ENCODE data around the gene DMAC1.
A peak's percentile ranks its signal among the peaks of the same experiment; 100 is the strongest.

DMAC1 gene

DNA sequence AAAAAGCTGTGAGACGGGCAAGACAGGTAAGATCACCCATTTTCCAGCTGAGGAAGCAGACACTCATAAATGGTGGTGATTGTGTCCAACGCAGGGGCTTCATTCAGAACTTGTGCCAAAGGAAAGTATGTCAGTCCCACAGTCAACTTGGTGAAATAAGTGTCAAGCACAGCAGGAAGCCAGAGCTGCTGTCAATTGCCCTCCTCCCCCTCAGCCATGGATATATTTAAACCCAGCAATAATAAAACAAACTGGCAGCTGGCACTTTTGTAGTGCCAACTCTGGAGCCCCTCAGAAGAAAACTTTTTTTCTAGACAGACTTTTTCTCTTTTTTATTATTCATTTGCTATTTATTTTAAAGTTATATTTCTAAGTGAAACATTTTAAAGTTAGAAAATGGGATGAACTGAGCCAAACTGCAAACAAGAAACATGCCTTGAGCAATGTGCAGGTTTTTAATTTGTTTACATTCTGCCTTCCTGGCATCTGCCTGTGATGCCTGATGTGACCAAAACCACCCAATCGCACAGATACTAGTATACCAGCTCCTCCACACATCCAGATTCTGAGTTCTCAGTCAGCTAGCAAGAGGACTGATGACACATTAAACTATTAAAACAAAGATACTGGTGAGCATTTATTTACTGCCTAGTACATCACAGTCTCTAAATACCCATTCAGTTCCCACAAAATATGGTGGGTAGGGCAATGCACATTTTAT is 17.0 kb downstream of the DMAC1 start:
- DNase-seq (ENCODE audit: low spot score): no peak

- peak; percentile 59 for DNase-seq (ENCODE audit: low spot score)
Measured at GRCh38 chr9:7780261-7780988, 19.2 kb downstream of the DMAC1 start.

DNA sequence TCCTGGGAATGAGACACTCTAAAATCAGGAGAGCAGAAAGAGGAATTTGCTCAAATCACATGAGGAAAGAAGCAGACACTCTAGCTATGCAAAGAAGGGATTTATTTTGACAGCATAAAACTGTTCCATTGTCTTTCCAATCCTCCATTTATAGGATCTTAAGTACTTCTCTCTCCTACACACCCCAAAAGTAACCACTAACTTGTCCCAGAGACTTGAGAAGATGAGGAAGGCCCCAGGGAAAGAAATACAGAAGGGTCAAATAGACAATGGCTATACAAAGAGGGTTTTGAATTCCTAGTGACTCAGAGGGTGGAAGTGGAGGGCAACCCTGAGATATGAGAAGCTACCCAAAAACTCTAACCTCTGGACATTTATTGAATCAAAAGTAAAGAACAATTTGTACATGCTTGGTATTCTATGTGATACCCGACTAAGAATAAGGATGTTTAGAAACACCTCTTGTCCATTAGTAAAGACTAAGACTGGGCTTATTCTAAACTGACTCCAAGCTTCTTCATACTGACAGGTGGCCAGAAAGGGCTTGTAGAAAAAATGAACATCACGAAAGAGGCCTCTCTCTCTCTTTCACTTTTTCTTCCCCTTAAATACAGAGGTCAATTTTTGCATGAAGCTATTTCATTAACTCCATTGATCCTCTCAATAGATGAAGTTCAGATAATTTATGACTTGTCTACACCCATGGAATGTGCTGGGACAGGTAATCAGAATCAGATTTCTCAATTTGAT is 20.6 kb downstream of the DMAC1 start:
- DNase-seq (ENCODE audit: low spot score): no peak

DNA sequence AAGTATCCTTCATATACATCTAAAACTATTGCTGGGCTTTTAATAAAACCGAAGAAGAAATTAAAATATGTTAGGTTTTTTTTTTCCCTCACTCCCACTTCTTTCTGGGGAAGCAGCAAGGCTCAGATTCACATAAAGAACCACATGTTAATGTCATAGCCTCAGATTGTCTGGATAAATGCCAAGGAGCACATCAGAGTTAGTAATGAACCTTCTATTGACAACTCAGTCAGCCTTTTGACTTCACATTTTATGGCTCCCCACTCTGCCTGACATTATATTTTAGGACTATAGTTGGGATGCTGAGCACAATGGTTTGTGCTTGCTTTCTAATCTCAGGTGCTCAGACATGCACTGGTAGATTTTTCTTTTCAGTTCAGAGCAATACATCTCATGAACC is 21.8 kb downstream of the DMAC1 start:
- DNase-seq (ENCODE audit: low spot score): peak; percentile 12

DNA sequence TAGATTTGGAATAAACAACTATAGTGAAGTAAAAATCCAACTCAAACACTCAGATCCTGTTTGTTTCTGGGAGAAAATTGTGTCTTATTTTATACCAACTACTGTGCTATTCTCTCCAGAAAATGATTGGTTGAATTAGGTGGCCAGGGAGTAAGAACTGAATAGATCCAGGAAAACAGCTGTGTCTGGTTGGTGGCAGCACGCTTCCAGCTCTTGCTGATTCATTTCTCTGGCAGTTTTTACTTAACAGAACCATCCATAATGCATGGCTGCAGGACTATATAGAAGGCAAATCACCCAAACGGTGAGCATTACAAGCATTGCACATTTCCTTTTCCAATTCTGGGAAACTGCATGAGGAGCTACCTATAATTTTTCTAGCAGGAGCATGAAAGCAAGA is 29.5 kb downstream of the DMAC1 start:
- no peak for DNase-seq (ENCODE audit: low spot score)

DNA sequence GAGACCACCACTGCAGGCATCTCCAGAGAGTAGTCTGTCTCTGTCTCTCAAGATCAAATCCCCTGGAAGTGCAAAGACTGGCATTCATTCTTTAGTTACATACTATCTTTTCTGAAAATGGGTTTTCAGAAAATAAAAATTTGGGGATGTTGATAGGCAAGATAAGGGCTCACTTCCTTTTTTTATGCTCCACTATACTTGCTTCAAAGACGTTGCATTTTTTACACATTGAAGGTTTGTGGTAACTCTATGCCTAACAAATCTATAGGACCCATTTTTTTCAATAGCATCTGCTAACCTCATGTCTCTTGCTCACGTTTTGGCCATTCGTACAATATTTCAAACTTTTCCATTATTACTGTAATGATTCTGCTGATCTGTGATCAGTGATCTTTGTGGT is 37.0 kb downstream of the DMAC1 start:
- no peak for DNase-seq (ENCODE audit: low spot score)

DNA sequence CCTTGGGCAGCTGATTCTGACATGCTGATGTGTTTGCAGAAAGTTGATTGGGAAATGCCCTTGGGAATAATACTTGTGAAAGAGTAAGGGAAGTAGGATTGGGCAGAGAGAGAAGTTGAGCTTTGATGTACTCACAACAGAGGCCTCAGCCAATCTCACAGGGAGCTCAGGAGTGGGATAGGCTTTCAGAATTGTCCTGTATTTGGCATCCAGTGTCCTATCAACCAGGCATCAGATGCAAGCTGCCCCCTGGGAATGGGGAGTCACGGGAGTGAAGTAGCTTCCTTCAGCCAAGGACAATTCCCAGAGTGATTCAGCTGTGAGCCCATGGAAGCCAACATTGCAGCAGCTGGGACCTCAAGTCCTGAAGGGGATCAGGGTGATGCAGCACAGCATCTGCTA is 39.6 kb downstream of the DMAC1 start:
- DNase-seq (ENCODE audit: low spot score): no peak

- DNase-seq (ENCODE audit: low spot score): peak; percentile 67
Measured at GRCh38 chr9:7756088-7756487, 43.5 kb downstream of the DMAC1 start.

- DNase-seq (ENCODE audit: low spot score): no peak
Measured at GRCh38 chr9:7752481-7752880, 47.1 kb downstream of the DMAC1 start.

Data from kidney tubule cell (primary cell).